ENCODE results near the gene OR56A3. TPM values are rescaled to one million over a fixed set of nuclear protein-coding genes. Genes with fewer than 3 reads are reported as not detected.

The OR56A3 gene
- total and polyA plus RNA-seq, 2 experiments from 2014 or later, result not detected

GRCh38 chr11:5992150-5992549 lies 50.1 kb downstream of the OR56A3 start:
- ATAC-seq, result no peak
- Histone ChIP-seq H3K79me2 (replicated peaks; ENCODE audit: insufficient read depth) (no peaks in the 10 kb centered on the region), H3K36me3 (ENCODE audit: insufficient read depth) (no peaks in the 10 kb centered on the region), H3K9me2 (ENCODE audit: insufficient read depth) (no peaks in the 10 kb centered on the region), H3K4me2 (no peak overlapping the region), H3K4me1 (ENCODE audit: insufficient read depth) (no peaks in the 10 kb centered on the region), H3K27ac (ENCODE audit: low read depth) (no peak overlapping the region), H3K27me3 (ENCODE audit: insufficient read depth) (no peaks in the 10 kb centered on the region), H4K20me1 (replicated peaks; ENCODE audit: insufficient read depth) (no peaks in the 10 kb centered on the region), H3K4me3 (no peak overlapping the region), H2AFZ (no peak overlapping the region), H3F3A (replicated peaks; ENCODE audit: low read depth) (no peaks in the 10 kb centered on the region)
- H3K9me3 Mint-ChIP-seq, result no peaks in the 10 kb centered on the region
- no peak overlapping the region for H3K4me3 Mint-ChIP-seq
- no peaks in the 10 kb centered on the region for H3K36me3 Mint-ChIP-seq (ENCODE audit: low read depth)
- no peak for DNase-seq (ENCODE audit: low spot score)
- TF ChIP-seq ZNF114 (CRISPR knock-in tag; IDR thresholded peaks at IDR 0.05) (no peak), ZNF462 (CRISPR knock-in tag; IDR thresholded peaks at IDR 0.05) (no peak), EZH2phosphoT487 (IDR thresholded peaks at IDR 0.05; ENCODE audit: unreplicated experiment) (no peak), JUNB (IDR thresholded peaks at IDR 0.05; ENCODE audit: unreplicated experiment) (no peak), NANOG (IDR thresholded peaks at IDR 0.05; ENCODE audit: borderline replicate concordance) (no peak), ZNF331 (CRISPR knock-in tag; IDR thresholded peaks at IDR 0.05; ENCODE audit: low read depth) (no peak), REST (IDR thresholded peaks at IDR 0.05; ENCODE audit: unreplicated experiment) (no peak), STAT1 (IDR thresholded peaks at IDR 0.05; ENCODE audit: unreplicated experiment) (no peak), EZH2 (IDR thresholded peaks at IDR 0.05; ENCODE audit: low read depth, unreplicated experiment) (no peak), CTCF (conservative IDR thresholded peaks at IDR 0.05; ENCODE audit: low read depth in 2 of 2) (no peak), ETS1 (IDR thresholded peaks at IDR 0.05) (no peak)
- peaks cover 2% of the 10 kb centered on the region for H3K27me3 Mint-ChIP-seq (ENCODE audit: insufficient read depth, low read depth, poor library complexity)
- no peak overlapping the region for H3K27ac Mint-ChIP-seq
- peaks cover 3% of the 10 kb centered on the region; the same call in 1 of the 3 replicates for H3K4me1 Mint-ChIP-seq

Measured in GM23338 (cell line).